ENCODE measurements around the gene ROS1.

DNA sequence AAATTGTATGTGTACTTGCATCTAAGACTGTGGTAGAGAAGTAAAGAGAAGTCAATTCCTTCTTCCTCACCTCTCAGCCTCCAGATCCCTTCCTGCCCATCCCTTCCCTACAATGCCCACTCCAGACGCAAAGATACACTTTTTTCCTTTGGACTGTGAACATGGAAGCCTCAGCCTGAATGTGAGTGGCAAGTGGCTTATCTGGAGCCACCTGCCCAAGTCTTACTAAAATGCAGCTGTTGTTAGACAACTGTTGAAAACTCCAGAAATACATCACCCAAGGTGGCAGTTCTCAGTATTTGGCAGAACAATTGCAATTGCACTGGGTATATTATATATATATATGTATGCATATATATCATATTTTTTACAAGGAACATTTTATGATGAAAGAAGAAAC lies 152.9 kb downstream of the ROS1 start:
- TF ChIP-seq, protein P1, sequence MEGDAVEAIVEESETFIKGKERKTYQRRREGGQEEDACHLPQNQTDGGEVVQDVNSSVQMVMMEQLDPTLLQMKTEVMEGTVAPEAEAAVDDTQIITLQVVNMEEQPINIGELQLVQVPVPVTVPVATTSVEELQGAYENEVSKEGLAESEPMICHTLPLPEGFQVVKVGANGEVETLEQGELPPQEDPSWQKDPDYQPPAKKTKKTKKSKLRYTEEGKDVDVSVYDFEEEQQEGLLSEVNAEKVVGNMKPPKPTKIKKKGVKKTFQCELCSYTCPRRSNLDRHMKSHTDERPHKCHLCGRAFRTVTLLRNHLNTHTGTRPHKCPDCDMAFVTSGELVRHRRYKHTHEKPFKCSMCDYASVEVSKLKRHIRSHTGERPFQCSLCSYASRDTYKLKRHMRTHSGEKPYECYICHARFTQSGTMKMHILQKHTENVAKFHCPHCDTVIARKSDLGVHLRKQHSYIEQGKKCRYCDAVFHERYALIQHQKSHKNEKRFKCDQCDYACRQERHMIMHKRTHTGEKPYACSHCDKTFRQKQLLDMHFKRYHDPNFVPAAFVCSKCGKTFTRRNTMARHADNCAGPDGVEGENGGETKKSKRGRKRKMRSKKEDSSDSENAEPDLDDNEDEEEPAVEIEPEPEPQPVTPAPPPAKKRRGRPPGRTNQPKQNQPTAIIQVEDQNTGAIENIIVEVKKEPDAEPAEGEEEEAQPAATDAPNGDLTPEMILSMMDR (conservative IDR thresholded peaks at IDR 0.05 in 1 of 2, IDR thresholded peaks at IDR 0.05 in 1 of 2; ENCODE audit: extremely low read depth in 1 of 2, insufficient read depth in 1 of 2, low read depth in 1 of 2, low read length in 2 of 2) = no peak
- no peak for TF ChIP-seq EZH2 (IDR thresholded peaks at IDR 0.05; ENCODE audit: borderline replicate concordance, low read length)

All from mammary epithelial cell (primary cell).